Pericardium fibroblast (primary cell): ENCODE results near the gene TEX28. TPM values are rescaled to one million over a fixed set of nuclear protein-coding genes. Genes with fewer than 3 reads are reported as not detected.

Experiments used
- total RNA-seq: library from RNA; depleted of rRNA; stranded (reverse); fragments of >200 nt; gene quantifications from 2 replicates; pipeline ENCODE4 v1.2.3, GENCODE V29; 2015

Gene TEX28, protein sequence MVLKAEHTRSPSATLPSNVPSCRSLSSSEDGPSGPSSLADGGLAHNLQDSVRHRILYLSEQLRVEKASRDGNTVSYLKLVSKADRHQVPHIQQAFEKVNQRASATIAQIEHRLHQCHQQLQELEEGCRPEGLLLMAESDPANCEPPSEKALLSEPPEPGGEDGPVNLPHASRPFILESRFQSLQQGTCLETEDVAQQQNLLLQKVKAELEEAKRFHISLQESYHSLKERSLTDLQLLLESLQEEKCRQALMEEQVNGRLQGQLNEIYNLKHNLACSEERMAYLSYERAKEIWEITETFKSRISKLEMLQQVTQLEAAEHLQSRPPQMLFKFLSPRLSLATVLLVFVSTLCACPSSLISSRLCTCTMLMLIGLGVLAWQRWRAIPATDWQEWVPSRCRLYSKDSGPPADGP
- not detected in 2 replicates for total RNA-seq

DNA sequence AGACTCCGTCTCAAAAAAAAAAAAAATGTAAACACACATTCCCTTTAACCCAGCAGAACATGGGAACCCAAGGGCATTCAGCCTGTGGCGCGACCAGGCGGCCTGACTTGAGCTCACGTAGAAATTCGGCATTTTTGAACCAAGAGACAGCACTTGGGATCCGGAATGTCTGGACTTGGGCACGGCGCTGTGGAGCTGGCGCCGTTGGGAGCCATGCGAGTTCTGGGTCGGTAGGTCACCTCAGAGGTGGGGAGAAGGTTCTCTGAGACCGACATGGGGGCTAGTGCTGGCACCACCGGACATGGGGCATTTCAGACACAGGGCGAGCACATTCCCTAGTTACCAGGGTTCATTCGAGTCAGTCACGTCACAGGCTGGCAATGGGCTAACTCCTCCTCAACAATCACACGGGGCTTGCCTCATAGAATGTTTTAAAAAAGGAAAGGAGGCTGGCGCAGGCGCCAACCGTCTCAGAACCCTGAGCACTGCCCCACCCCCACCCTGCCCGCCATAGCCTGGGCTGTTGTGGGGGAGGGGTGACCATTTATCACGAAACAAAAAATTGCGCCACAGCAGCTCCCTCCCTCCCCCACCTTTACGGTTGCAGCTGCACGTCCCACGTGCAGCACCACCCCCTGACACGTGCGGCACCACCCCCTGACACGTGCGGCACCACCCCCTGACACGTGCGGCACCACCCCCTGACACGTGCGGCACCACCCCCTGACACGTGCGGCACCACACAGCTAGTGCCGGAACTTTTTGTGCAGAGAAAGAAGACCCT is at the start of gene TEX28:
TEX28 (minus strand) TSS at position 334 of the 784 bp plus-strand sequence. CDS start 3,007 bp downstream, outside the sequence.

DNA sequence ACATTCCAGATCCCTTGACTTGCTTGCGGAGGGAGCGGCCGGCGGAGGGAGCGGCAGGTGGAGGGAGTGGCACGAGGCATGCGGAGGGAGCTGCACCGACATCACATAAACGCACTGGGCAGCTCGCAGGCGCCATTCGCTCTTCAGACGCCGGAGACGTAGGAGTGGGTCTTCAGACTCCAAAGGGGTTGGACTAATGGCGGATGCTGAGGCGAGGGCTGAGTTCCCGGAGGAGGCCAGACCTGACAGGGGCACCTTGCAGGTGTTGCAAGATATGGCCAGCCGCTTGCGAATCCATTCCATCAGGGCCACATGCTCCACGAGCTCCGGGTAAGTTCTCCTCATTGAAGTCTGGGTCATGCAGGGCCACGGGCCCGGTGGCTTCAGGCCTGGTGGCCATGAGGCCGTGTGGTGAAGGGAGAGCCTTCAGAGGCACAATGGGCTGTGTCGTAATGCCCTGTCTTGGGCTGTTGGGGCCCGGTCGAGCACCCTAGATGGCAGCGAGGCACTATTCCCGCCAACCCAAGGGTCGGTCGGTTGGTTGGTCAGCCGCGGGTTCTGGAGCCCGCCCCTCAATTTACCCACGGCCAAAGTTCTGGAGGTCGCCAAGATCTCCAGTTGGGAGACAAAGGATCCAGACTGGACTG is 863 bp upstream of the TEX28 start, which contains the start of gene TKTL1:
TKTL1 (plus strand) TSS at position 132 of the 647 bp plus-strand sequence; CDS start at position 197, 65 bp downstream.

DNA sequence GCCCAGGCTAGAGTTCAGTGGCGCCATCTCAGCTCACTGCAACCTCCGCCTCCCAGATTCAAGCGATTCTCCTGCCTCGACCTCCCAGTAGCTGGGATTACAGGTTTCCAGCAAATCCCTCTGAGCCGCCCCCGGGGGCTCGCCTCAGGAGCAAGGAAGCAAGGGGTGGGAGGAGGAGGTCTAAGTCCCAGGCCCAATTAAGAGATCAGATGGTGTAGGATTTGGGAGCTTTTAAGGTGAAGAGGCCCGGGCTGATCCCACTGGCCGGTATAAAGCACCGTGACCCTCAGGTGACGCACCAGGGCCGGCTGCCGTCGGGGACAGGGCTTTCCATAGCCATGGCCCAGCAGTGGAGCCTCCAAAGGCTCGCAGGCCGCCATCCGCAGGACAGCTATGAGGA is 37.6 kb downstream of the TEX28 start, which contains the start of gene OPN1MW3:
OPN1MW3 (plus strand) TSS at position 301 of the 400 bp plus-strand sequence; CDS start at position 339, 38 bp downstream.

Other genes starting within 250 kb of the TEX28 start
- 17.6 and 19.4 TPM in 2 replicates for gene MECP2, start 197.4 kb downstream of the TEX28 start, total RNA-seq
- gene OPN1LW, start 150.9 kb downstream of the TEX28 start, total RNA-seq: not detected in 2 replicates
- not detected in 2 replicates for gene OPN1MW, start 112.5 kb downstream of the TEX28 start, total RNA-seq
- gene OPN1MW2, start 75.4 kb downstream of the TEX28 start, total RNA-seq: not detected in 2 replicates
- gene OPN1MW3, start 37.5 kb downstream of the TEX28 start, total RNA-seq: not detected in 2 replicates
- gene TKTL1, start 671 bp upstream of the TEX28 start, total RNA-seq: not detected in 2 replicates
- 918 and 2,171 TPM in 2 replicates for gene FLNA, start 79.5 kb upstream of the TEX28 start, total RNA-seq
- 73.5 and 86.1 TPM in 2 replicates for gene EMD, start 84.2 kb upstream of the TEX28 start, total RNA-seq
- gene RPL10, start 103.3 kb upstream of the TEX28 start, total RNA-seq: 9,658 and 12,949 TPM in 2 replicates
- gene DNASE1L1, start 114.1 kb upstream of the TEX28 start, total RNA-seq: 33.7 and 34.2 TPM in 2 replicates
- 17.0 and 23.9 TPM in 2 replicates for gene TAFAZZIN, start 116.4 kb upstream of the TEX28 start, total RNA-seq
- 43.3 and 50.6 TPM in 2 replicates for gene ATP6AP1, start 133.6 kb upstream of the TEX28 start, total RNA-seq
- 89.5 and 101 TPM in 2 replicates for gene GDI1, start 142.0 kb upstream of the TEX28 start, total RNA-seq
- 42.2 and 65.5 TPM in 2 replicates for gene FAM50A, start 149.0 kb upstream of the TEX28 start, total RNA-seq
- 14.9 and 41.3 TPM in 2 replicates for gene PLXNA3, start 163.2 kb upstream of the TEX28 start, total RNA-seq
- gene LAGE3, start 184.2 kb upstream of the TEX28 start, total RNA-seq: 45.6 and 72.6 TPM in 2 replicates
- 30.6 and 37.0 TPM in 2 replicates for gene UBL4A, start 191.5 kb upstream of the TEX28 start, total RNA-seq
- 30.8 and 32.3 TPM in 2 replicates for gene SLC10A3, start 195.5 kb upstream of the TEX28 start, total RNA-seq
- gene FAM3A, start 221.1 kb upstream of the TEX28 start, total RNA-seq: 41.6 and 42.7 TPM in 2 replicates